Chondrocyte (in vitro differentiated cells): ENCODE measurements around the gene SCN8A. TPM values are rescaled to one million over a fixed set of nuclear protein-coding genes. Genes with fewer than 3 reads are reported as not detected.

ENCODE experiments used
- DNase-seq: peaks from one replicate; pipeline ENCODE4 v3.0.0; 2021; ENCODE audit warnings: mixed read lengths, low spot score
- H3K27ac Mint-ChIP-seq: one replicate; pipeline ENCODE4 v1.8.0; 2021; ENCODE audit warnings: mild to moderate bottlenecking, moderate library complexity, mixed read lengths; ENCODE audit not compliant: unreplicated experiment
- H3K27me3 Mint-ChIP-seq: 2 replicates; pipeline ENCODE4 v1.8.0; 2021; ENCODE audit warnings: low read depth, mixed read lengths
- H3K36me3 Mint-ChIP-seq: 2 replicates; pipeline ENCODE4 v1.8.0; 2021; ENCODE audit warnings: low read depth, mixed read lengths
- H3K4me1 Mint-ChIP-seq: 2 replicates; pipeline ENCODE4 v1.8.0; 2021; ENCODE audit warnings: low read depth, mild to moderate bottlenecking, mixed read lengths
- H3K4me3 Mint-ChIP-seq: one replicate; pipeline ENCODE4 v1.8.0; 2021; ENCODE audit warnings: mild to moderate bottlenecking, moderate library complexity, mixed read lengths; ENCODE audit not compliant: unreplicated experiment
- H3K9me3 Mint-ChIP-seq: 2 replicates; pipeline ENCODE4 v1.8.0; 2021; ENCODE audit warnings: low read depth, mixed read lengths
- total RNA-seq: library from RNA; stranded (reverse); gene quantifications from 3 replicates; pipeline ENCODE4 v1.2.1, GENCODE V29; 2021
- TF ChIP-seq, protein P1 (sequence below): fragments of 200-600 bp; sonication (generic); IDR thresholded peaks from 2 replicates; pipeline ENCODE4 v1.5.0; 2021; ENCODE audit warnings: antibody characterized with exemption, mild to moderate bottlenecking, moderate library complexity

The SCN8A gene
- total RNA-seq, 1 donor from 2014 or later, result 4.4 TPM

DNA sequence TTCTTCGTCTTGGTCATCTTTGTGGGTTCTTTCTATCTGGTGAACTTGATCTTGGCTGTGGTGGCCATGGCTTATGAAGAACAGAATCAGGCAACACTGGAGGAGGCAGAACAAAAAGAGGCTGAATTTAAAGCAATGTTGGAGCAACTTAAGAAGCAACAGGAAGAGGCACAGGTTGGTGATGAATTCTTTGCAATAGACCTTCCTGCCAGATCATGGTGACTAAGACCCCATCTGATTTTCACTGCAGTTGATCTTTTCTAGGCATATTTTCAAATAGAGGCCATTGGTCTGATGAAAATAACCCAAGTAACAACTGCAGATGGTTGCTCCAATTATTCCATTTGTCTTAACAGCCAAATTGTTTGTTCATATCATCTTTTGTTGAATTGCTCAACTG is 114.4 kb downstream of the SCN8A start:
- no peak overlapping the region for H3K27ac Mint-ChIP-seq
- H3K36me3 Mint-ChIP-seq, result no peaks in the 10 kb centered on the region
- no peaks in the 10 kb centered on the region for H3K27me3 Mint-ChIP-seq
- H3K4me1 Mint-ChIP-seq, result peaks cover 5% of the 10 kb centered on the region
- TF ChIP-seq, protein P1, sequence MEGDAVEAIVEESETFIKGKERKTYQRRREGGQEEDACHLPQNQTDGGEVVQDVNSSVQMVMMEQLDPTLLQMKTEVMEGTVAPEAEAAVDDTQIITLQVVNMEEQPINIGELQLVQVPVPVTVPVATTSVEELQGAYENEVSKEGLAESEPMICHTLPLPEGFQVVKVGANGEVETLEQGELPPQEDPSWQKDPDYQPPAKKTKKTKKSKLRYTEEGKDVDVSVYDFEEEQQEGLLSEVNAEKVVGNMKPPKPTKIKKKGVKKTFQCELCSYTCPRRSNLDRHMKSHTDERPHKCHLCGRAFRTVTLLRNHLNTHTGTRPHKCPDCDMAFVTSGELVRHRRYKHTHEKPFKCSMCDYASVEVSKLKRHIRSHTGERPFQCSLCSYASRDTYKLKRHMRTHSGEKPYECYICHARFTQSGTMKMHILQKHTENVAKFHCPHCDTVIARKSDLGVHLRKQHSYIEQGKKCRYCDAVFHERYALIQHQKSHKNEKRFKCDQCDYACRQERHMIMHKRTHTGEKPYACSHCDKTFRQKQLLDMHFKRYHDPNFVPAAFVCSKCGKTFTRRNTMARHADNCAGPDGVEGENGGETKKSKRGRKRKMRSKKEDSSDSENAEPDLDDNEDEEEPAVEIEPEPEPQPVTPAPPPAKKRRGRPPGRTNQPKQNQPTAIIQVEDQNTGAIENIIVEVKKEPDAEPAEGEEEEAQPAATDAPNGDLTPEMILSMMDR, result no peak
- H3K9me3 Mint-ChIP-seq, result no peaks in the 10 kb centered on the region
- no peak for DNase-seq
- H3K4me3 Mint-ChIP-seq, result no peak overlapping the region

DNA sequence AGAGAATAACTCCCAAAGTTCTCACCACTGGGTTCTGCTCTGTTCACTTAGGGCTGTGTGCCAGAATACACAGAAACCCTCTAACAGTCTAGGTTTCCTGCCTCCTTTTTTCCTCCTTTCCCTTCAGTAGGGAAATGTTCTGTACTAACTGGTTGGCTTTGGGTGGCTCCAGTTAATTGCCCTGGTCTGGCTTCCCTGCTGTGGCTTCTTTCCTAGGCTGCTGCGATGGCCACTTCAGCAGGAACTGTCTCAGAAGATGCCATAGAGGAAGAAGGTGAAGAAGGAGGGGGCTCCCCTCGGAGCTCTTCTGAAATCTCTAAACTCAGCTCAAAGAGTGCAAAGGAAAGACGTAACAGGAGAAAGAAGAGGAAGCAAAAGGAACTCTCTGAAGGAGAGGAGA is 115.2 kb downstream of the SCN8A start:
- TF ChIP-seq, protein P1, result no peak
- Mint-ChIP-seq H3K9me3 (no peaks in the 10 kb centered on the region), H3K27me3 (no peaks in the 10 kb centered on the region), H3K4me1 (peaks cover 5% of the 10 kb centered on the region), H3K4me3 (no peak overlapping the region), H3K36me3 (no peaks in the 10 kb centered on the region), H3K27ac (peak overlapping the region; percentile 46)
- no peak for DNase-seq

DNA sequence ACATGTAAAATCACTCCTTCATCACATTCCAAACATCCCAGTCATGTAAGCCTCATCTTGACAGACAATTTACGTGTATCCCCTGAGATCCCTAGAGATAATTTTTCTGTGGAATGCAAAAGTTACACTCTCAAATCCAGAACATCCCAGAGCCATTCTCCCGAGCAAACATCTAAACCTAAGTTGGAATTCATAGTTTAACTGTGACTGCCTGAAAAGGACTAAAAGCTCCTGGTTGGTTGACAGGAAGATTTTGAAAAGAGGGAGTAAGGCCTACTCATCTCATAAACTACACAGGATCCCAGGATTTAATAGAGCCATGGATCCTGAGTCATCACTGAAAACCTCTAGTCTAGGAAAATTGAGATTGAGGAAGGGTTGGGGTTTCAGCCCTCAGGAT is 123.6 kb downstream of the SCN8A start:
- Mint-ChIP-seq H3K36me3 (peaks cover 3% of the 10 kb centered on the region), H3K27me3 (no peaks in the 10 kb centered on the region), H3K4me3 (no peak overlapping the region), H3K4me1 (peaks cover 6% of the 10 kb centered on the region), H3K27ac (no peak overlapping the region), H3K9me3 (no peaks in the 10 kb centered on the region)
- TF ChIP-seq, protein P1, result no peak
- no peak for DNase-seq

DNA sequence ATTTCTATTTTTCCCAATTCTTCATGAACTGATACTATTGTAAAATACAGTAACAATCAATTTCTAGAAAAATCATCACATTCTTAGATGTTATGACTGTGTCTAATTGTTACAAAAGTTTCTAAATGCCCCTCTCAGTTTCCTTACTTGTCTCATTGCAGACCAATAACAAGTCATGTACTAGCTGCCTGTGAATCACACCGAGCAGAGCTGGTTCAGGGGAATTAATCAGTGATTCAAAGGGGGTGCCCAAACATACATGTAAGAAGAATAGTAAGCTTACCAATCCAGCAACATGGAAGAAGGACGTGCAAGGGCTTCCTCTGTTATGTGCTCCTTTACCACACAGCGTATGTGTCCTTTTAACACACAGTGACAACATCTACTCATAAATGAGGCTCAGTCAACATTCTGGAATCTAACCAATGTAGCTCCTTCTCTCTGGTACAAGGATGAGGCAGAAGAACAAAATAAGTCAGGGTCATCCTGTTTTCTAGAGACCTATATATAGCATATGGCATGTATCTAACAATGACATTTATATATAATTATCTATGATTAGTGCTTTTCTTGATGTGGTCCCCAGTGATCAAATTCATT is 126.4 kb downstream of the SCN8A start:
- no peak for DNase-seq
- Mint-ChIP-seq H3K27ac (no peak overlapping the region), H3K9me3 (no peaks in the 10 kb centered on the region), H3K36me3 (peaks cover 8% of the 10 kb centered on the region), H3K4me3 (no peak overlapping the region), H3K27me3 (no peaks in the 10 kb centered on the region), H3K4me1 (peaks cover 6% of the 10 kb centered on the region)
- TF ChIP-seq, protein P1, result no peak

DNA sequence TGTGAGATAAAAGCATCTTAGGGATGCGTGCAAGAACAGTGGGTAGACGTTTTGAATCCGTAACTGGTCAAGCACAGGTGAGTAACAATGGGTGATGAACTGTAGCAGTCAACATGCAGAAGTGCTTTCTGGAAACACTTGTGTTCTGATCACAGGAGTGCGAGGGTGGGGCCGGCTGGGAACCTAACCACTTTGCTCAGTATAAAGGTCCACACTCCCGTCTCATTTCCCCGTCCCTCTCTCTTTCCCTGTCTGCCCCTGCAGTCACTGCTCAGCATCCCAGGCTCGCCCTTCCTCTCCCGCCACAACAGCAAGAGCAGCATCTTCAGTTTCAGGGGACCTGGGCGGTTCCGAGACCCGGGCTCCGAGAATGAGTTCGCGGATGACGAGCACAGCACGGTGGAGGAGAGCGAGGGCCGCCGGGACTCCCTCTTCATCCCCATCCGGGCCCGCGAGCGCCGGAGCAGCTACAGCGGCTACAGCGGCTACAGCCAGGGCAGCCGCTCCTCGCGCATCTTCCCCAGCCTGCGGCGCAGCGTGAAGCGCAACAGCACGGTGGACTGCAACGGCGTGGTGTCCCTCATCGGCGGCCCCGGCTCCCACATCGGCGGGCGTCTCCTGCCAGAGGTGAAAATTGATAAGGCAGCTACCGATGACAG is 130.4 kb downstream of the SCN8A start:
- H3K36me3 Mint-ChIP-seq, result peaks cover 6% of the 10 kb centered on the region
- no peaks in the 10 kb centered on the region for H3K9me3 Mint-ChIP-seq
- no peaks in the 10 kb centered on the region for H3K4me1 Mint-ChIP-seq
- no peaks in the 10 kb centered on the region for H3K27me3 Mint-ChIP-seq
- H3K4me3 Mint-ChIP-seq, result peak overlapping the region; percentile 50
- TF ChIP-seq, protein P1, result no peak
- DNase-seq, result peak; percentile 93
- no peak overlapping the region for H3K27ac Mint-ChIP-seq
